ENCODE data around the gene DUOXA2.

Gene DUOXA2

DNA sequence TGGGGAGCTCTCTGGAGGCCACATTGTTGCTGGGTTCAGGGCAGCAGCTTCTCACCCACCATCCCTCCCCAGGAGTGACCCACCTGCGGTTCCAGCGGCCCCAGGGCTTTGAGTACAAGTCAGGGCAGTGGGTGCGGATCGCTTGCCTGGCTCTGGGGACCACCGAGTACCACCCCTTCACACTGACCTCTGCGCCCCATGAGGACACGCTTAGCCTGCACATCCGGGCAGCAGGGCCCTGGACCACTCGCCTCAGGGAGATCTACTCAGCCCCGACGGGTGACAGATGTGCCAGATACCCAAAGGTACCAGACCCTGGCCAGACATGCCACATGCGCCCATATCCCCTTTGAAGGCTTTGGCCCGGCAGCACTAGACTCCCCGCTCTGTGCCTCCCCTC, 47.5 kb downstream of the DUOXA2 start:
- no peaks in the 10 kb centered on the region for H3K9me3 Mint-ChIP-seq
- H3K4me3 Mint-ChIP-seq: no peak overlapping the region
- no peak overlapping the region for H3K27ac Mint-ChIP-seq
- H3K27me3 Mint-ChIP-seq: no peaks in the 10 kb centered on the region
- ATAC-seq (replicated peaks) (no peak), DNase-seq (no peak)
- peaks cover 24 to 40% of the 10 kb centered on the region in 2 donors for H3K4me1 Mint-ChIP-seq
- H3K36me3 Mint-ChIP-seq: peaks cover 8 to 11% of the 10 kb centered on the region in 2 donors

DNA sequence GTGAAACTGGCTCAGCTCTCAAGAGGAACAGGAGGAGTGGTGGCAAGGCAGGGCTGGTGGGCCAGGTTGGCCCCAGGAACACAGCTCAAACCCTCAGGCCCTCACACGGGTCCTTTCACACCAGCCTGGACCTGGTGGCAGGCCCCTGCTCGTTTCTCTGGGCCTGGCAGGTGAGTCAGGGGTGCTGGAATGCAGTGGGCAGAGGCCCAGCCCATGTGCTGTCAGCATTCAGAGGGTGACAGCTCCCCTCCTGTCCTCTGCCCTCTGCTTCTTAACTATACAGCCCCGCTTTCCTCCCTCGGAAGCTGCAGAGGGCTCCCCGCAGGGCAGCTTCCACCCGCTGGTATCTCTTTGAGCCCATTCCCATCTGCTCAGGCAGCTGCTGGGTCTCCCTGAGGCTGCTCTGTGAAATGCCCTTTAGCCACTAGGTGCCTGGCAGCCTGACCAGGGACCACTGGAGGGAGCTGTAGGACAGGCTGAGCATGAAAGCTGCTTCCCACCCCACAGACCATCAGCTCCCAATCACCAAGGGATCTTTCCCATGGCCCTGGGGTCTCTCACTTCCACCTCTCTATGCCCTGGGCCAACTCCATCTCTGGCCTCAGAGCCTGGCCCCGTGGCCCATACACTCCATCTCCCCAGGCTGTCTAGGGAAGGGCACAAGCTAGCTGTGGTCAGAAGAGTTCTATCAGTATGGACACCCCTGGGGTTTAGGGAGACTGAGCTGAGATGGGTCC, 48.8 kb downstream of the DUOXA2 start:
- H3K27ac Mint-ChIP-seq: peak overlapping the region; percentile 68
- no peak overlapping the region for H3K4me3 Mint-ChIP-seq
- H3K9me3 Mint-ChIP-seq: no peaks in the 10 kb centered on the region
- DNase-seq: peak; percentile 46
- peaks cover 25 to 47% of the 10 kb centered on the region in 2 donors for H3K4me1 Mint-ChIP-seq
- H3K27me3 Mint-ChIP-seq: no peaks in the 10 kb centered on the region
- peaks cover 8 to 11% of the 10 kb centered on the region in 2 donors for H3K36me3 Mint-ChIP-seq
- ATAC-seq (replicated peaks): peak; percentile 28 to 41

DNA sequence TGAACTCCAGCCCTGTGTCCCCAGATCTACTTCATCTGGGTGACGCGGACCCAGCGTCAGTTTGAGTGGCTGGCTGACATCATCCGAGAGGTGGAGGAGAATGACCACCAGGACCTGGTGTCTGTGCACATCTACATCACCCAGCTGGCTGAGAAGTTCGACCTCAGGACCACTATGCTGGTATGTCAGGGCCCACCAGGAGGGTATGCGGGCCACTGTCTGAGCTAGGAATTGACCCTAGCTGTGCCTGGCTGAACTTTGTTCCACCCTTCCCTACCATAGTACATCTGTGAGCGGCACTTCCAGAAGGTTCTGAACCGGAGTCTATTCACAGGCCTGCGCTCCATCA, 49.4 kb downstream of the DUOXA2 start:
- no peak for DNase-seq
- Mint-ChIP-seq H3K27me3 (no peaks in the 10 kb centered on the region), H3K4me3 (no peak overlapping the region), H3K9me3 (no peaks in the 10 kb centered on the region), H3K36me3 (peaks cover 8 to 11% of the 10 kb centered on the region in 2 donors), H3K27ac (peak overlapping the region; percentile 31), H3K4me1 (peaks cover 27 to 53% of the 10 kb centered on the region in 2 donors)
- no peak for ATAC-seq (replicated peaks)

DNA sequence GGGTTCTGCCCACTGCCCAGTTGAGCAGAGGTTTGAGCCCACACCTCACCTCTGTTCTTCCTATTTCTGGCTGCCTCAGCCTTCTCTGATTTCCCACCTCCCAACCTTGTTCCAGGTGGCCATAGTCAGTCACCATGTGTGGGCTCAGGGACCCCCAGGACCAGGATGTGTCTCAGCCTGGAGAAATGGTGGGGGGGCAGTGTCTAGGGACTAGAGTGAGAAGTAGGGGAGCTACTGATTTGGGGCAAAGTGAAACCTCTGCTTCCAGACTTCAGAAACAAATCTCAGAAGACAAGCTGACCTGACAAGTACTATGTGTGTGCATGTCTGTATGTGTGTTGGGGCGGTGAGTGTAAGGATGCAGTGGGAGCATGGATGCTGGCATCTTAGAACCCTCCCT, 50.8 kb downstream of the DUOXA2 start:
- Mint-ChIP-seq H3K9me3 (no peaks in the 10 kb centered on the region), H3K27me3 (no peaks in the 10 kb centered on the region), H3K36me3 (peaks cover 7 to 11% of the 10 kb centered on the region in 2 donors), H3K27ac (peak overlapping the region; percentile 87), H3K4me1 (peaks cover 32 to 62% of the 10 kb centered on the region in 2 donors), H3K4me3 (peak overlapping the region in 1 of 2 donors; percentile 75)
- DNase-seq: no peak
- no peak for ATAC-seq (replicated peaks)

DNA sequence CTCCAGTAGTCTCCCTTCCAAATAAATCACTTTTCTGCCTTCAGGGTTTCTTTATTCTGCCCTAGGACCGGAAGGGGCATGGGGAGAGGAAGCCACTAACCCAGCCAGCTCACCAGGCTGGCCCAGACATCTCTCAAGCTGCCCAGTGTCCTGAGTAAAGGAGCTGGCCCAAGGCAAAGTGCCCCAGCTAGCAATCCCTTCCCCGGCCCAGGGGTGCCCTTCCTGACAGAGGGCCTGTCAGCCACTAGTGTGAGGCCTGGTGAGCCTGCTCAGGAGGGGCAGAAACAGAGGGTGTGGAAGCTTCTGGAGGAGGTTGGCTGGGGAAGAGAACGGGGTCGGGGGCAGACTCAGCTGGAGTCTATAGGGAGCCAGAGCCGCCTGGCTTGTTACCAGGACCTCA, 51.4 kb downstream of the DUOXA2 start:
- Mint-ChIP-seq H3K36me3 (peaks cover 4 to 7% of the 10 kb centered on the region in 2 donors), H3K4me3 (peak overlapping the region; percentile 75 to 81), H3K4me1 (peaks cover 34 to 66% of the 10 kb centered on the region in 2 donors), H3K27ac (peak overlapping the region; percentile 87), H3K9me3 (no peaks in the 10 kb centered on the region), H3K27me3 (no peaks in the 10 kb centered on the region)
- ATAC-seq (replicated peaks) (no peak), DNase-seq (no peak)

DNA sequence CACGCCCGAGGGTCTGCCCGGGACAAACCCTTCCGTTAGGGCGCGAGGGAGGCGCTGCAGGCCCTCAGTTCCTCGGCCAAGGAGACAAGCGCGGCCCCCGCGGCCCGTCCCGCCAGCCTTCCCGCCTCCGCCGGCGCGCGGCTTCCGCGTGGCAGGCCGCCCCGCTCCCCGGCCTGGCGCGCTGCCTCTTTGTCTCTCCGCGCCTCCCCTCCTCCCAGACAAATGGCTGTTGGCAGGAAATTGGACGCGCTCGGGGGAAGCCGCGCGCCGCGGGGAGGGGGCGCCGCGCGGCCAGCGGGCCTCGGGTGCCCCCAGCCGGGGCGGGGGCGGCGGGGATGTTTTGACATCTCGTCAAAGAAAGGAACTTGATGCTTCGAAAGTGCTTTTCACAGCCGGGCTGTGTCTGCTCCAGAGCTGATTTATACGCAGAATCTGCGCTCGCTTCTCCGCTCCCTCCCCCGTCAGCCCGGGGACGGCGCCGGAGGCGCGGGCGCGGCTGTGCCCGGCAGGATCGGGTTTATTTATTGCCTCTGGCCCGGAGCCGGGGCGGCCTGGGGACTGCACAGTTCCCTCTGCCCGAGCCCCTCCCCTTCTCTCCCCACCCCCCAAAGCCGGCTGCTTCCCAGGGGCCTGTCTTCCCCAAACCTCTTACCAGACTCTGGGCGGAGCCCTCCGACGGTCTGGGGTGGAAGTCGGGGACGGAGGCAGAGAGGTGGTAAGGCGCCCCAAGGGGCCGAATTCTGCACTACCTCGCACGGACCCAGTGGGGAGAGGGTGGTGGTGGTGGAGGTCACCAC, 52.9 kb downstream of the DUOXA2 start:
- Mint-ChIP-seq H3K27ac (peak overlapping the region; percentile 91), H3K4me1 (peaks cover 33 to 66% of the 10 kb centered on the region in 2 donors), H3K9me3 (no peaks in the 10 kb centered on the region), H3K27me3 (no peaks in the 10 kb centered on the region), H3K4me3 (peak overlapping the region; percentile 81), H3K36me3 (peaks cover 8 to 11% of the 10 kb centered on the region in 2 donors)
- ATAC-seq (replicated peaks): peak; percentile 93 to 94
- DNase-seq: peak; percentile 86

DNA sequence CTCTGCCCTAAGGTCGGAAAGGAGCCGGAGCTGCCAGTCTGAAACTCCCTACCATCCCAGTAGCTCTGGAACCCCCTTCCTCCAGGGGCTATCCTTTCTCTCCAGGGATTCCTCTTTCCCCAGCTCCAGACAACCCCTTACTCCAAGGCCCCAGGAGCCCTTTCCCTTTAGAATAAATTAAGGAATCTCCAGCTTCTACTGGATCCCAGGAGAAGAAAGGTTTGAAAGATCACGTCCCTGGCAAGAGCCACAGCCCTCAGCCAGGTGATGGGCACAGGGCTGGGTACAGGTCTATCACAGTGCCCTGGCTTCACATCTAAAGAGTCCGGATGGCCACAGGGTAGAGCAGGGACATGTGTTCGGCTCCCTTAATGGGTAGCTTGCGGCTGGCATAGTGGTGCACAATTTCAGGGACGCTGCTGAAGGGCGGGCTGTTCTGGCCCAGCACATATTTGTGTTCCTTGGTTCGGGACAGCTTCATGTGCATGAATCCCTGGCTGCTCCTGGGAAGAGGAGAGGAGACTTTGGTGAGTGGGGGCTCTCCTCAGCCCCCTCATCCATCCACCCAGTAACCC, 53.6 kb downstream of the DUOXA2 start:
- peak overlapping the region; percentile 81 for H3K4me3 Mint-ChIP-seq
- DNase-seq: no peak
- H3K4me1 Mint-ChIP-seq: peaks cover 32 to 63% of the 10 kb centered on the region in 2 donors
- peak overlapping the region; percentile 91 for H3K27ac Mint-ChIP-seq
- no peaks in the 10 kb centered on the region for H3K9me3 Mint-ChIP-seq
- H3K27me3 Mint-ChIP-seq: no peaks in the 10 kb centered on the region
- ATAC-seq (replicated peaks): no peak
- peaks cover 8 to 16% of the 10 kb centered on the region in 2 donors for H3K36me3 Mint-ChIP-seq
